Endothelial cell (in vitro differentiated cells): ENCODE results near the gene AK3. TPM values are rescaled to one million over a fixed set of nuclear protein-coding genes. Genes with fewer than 3 reads are reported as not detected.

Experiments used
- DNase-seq: peaks from one replicate; pipeline ENCODE4 v3.0.0; 2021; ENCODE audit warnings: low spot score
- H3K27ac Mint-ChIP-seq: one replicate; pipeline ENCODE4 v1.8.0; 2021; ENCODE audit warnings: mixed read lengths, inconsistent platforms; ENCODE audit not compliant: unreplicated experiment
- H3K27me3 Mint-ChIP-seq: one replicate; pipeline ENCODE4 v1.8.0; 2021; ENCODE audit warnings: mild to moderate bottlenecking, moderate library complexity, mixed read lengths, inconsistent platforms; ENCODE audit not compliant: unreplicated experiment
- H3K36me3 Mint-ChIP-seq: one replicate; pipeline ENCODE4 v1.8.0; 2021; ENCODE audit warnings: mild to moderate bottlenecking, low read depth, mixed read lengths, inconsistent platforms; ENCODE audit not compliant: unreplicated experiment
- H3K4me1 Mint-ChIP-seq: one replicate; pipeline ENCODE4 v1.8.0; 2021; ENCODE audit warnings: mild to moderate bottlenecking, mixed read lengths, inconsistent platforms; ENCODE audit not compliant: unreplicated experiment
- H3K4me3 Mint-ChIP-seq: one replicate; pipeline ENCODE4 v1.8.0; 2021; ENCODE audit warnings: mild to moderate bottlenecking, mixed read lengths, inconsistent platforms; ENCODE audit not compliant: unreplicated experiment
- H3K9me3 Mint-ChIP-seq: one replicate; pipeline ENCODE4 v1.8.0; 2021; ENCODE audit warnings: mixed read lengths, inconsistent platforms; ENCODE audit not compliant: unreplicated experiment
- total RNA-seq: library from RNA; stranded (reverse); fragmentation: NEBNext Ultra II Directional; extraction: Animal tissue kit (Norgen Biotek cat#: 25700); gene quantifications from one replicate; pipeline ENCODE4 v1.2.1, GENCODE V29; 2021; ENCODE audit not compliant: unreplicated experiment
- TF ChIP-seq, protein P1 (sequence below): fragments of 200-600 bp; sonication (generic); IDR thresholded peaks from one replicate; pipeline ENCODE4 v1.5.0; 2021; ENCODE audit warnings: antibody characterized with exemption; ENCODE audit not compliant: unreplicated experiment

The AK3 gene
- total RNA-seq, 1 donor from 2014 or later = 29.2 TPM

GRCh38 chr9:4680750-4681149 is 60.3 kb downstream of the AK3 start:
- Mint-ChIP-seq H3K27me3 (peaks cover under 1% of the 10 kb centered on the region), H3K4me3 (no peak overlapping the region), H3K9me3 (no peaks in the 10 kb centered on the region), H3K27ac (no peak overlapping the region), H3K4me1 (peaks cover under 1% of the 10 kb centered on the region), H3K36me3 (no peaks in the 10 kb centered on the region)
- TF ChIP-seq, protein P1, sequence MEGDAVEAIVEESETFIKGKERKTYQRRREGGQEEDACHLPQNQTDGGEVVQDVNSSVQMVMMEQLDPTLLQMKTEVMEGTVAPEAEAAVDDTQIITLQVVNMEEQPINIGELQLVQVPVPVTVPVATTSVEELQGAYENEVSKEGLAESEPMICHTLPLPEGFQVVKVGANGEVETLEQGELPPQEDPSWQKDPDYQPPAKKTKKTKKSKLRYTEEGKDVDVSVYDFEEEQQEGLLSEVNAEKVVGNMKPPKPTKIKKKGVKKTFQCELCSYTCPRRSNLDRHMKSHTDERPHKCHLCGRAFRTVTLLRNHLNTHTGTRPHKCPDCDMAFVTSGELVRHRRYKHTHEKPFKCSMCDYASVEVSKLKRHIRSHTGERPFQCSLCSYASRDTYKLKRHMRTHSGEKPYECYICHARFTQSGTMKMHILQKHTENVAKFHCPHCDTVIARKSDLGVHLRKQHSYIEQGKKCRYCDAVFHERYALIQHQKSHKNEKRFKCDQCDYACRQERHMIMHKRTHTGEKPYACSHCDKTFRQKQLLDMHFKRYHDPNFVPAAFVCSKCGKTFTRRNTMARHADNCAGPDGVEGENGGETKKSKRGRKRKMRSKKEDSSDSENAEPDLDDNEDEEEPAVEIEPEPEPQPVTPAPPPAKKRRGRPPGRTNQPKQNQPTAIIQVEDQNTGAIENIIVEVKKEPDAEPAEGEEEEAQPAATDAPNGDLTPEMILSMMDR = no peak
- DNase-seq = no peak

GRCh38 chr9:4680173-4680525 is 60.9 kb downstream of the AK3 start:
- Mint-ChIP-seq H3K27me3 (peaks cover 2% of the 10 kb centered on the region), H3K9me3 (no peaks in the 10 kb centered on the region), H3K4me1 (peaks cover 2% of the 10 kb centered on the region), H3K27ac (no peak overlapping the region), H3K4me3 (no peak overlapping the region), H3K36me3 (no peaks in the 10 kb centered on the region)
- no peak for DNase-seq
- TF ChIP-seq, protein P1 = no peak

DNA sequence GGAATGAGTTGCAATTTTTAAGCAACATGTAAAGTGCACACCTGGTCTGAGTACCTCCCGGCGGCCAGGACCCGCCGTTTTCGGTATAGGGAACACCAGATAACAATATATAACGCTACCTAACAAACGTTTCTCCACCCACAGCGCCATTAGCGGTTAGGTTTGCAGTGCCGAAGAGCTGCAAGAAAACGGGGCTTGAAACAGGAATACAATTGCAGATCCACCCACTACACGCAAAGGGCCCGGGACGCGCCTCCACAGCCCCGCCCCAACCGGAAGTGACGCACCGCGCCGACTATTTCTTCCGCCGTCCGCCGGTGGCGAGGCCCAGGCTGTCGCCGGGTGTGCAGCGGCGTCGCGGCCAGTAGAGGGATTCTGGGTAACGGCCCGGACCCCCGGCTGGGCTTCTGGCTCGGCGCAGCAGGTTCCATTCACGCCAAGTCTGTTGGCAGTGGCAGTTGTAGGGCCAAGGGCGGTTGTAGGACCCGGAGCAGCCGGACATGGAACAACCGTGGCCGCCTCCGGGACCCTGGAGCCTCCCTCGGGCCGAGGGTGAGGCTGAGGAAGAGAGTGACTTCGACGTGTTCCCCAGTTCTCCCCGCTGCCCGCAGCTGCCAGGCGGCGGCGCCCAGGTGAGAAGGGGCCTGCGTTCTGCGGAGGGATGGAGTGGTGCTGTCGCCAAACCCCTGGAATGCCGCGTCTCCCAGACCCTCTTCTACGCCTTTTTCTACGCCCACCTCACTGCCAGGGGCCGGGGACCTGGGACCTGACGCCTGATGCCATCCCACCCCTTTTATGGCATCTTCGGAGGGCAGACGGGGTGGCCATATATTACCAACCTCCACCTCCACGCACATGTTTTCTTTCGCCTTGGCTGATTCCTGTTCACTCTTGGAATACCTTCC is 61.5 kb downstream of the AK3 start, which contains the start of gene CDC37L1:
TSS of gene CDC37L1 (plus strand) at position 302 of the 905 bp plus-strand sequence. CDS start at position 501, 199 bp downstream.
- H3K9me3 Mint-ChIP-seq = no peaks in the 10 kb centered on the region
- H3K4me1 Mint-ChIP-seq = peaks cover 2% of the 10 kb centered on the region

DNA sequence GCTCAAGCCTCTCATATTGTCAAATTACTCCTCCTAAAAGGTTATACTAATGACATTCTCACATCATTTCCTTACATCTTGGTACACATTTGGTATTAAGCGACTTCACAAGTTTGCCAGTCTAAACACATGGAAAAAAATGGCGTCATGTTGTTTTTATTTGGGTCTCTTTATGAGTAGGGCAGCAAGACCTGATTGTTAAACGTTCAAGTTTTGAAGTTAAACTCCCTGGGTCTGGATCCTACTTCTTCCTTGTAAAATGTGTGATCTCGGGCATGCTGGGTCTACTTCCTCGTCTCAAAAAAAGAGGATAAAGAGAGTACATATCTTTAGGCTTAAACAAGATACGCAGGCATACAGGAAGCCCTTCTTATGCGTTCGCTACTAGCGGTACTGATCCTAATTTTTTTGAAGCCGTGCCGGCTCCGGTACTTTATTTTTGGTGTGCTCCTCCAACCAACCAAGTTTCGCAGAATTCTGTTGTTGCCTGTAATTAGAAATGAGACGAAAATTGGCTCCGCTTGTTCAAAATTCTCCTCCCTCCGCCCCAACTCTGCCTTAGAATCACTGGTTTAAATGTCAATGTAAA is 62.2 kb downstream of the AK3 start:
- Mint-ChIP-seq H3K27me3 (peaks cover 2% of the 10 kb centered on the region), H3K4me3 (no peak overlapping the region), H3K27ac (no peak overlapping the region), H3K36me3 (no peaks in the 10 kb centered on the region), H3K9me3 (no peaks in the 10 kb centered on the region), H3K4me1 (peaks cover 2% of the 10 kb centered on the region)
- TF ChIP-seq, protein P1 = no peak
- DNase-seq = peak; percentile 22

More for the DNA sequence above, 61.5 kb downstream of the AK3 start, which contains the start of gene CDC37L1:
- TF ChIP-seq, protein P1 = peak; percentile 82
- no peak within 1 kb of the TSS for H3K27ac Mint-ChIP-seq
- H3K36me3 Mint-ChIP-seq = no peaks in the 10 kb centered on the region
- peak; percentile 99 for DNase-seq
- peaks cover 2% of the 10 kb centered on the region for H3K27me3 Mint-ChIP-seq
- H3K4me3 Mint-ChIP-seq = no peak within 1 kb of the TSS

GRCh38 chr9:4677392-4677791 is 63.6 kb downstream of the AK3 start:
- no peaks in the 10 kb centered on the region for H3K36me3 Mint-ChIP-seq
- no peak overlapping the region for H3K4me3 Mint-ChIP-seq
- no peak overlapping the region for H3K27ac Mint-ChIP-seq
- no peaks in the 10 kb centered on the region for H3K9me3 Mint-ChIP-seq
- TF ChIP-seq, protein P1 = no peak
- H3K4me1 Mint-ChIP-seq = peaks cover 2% of the 10 kb centered on the region
- DNase-seq = no peak
- H3K27me3 Mint-ChIP-seq = peaks cover 2% of the 10 kb centered on the region
